HEK293 (cell line): ENCODE results near the gene SLC39A5.

Experiments
- CTCF ChIA-PET: fragments of 350-600 bp; formaldehyde crosslinking; extraction: SDS; loops from one replicate; lab custom pipeline; 2021; ENCODE audit warnings: antibody characterized with exemption; lab: Yijun Ruan, JAX
- POLR2A ChIA-PET: fragments of 300-600 bp; formaldehyde crosslinking; extraction: SDS; loops from one replicate; lab custom pipeline; 2020; ENCODE audit warnings: antibody characterized with exemption, inconsistent platforms; lab: Yijun Ruan, JAX
- H3K27ac ChIP-seq: fragments of 200-500 bp; sonication (Bioruptor generic); 2 replicates; pipeline ENCODE4 v1.5.1; 2014; ENCODE audit warnings: low read depth, low read length, control low read depth, inconsistent platforms; ENCODE audit errors: extremely low read depth
- H3K36me3 ChIP-seq, 2 experiments: fragments of 200-500 bp in 1 of 2; sonication (Bioruptor generic) in 1 of 2; 1 replicate in 1 of 2; 2 replicates in 1 of 2; pipeline ENCODE4 v1.5.1; 2014 to 2017; ENCODE audit warnings: inconsistent platforms in 2 of 2, low read length in 2 of 2; ENCODE audit not compliant: control insufficient read depth in 2 of 2, insufficient read depth in 1 of 2
- H3K4me1 ChIP-seq: fragments of 200-500 bp; sonication (Bioruptor generic); 2 replicates; pipeline ENCODE4 v1.5.1; 2014; ENCODE audit warnings: mild to moderate bottlenecking, low read length, inconsistent platforms; ENCODE audit not compliant: control insufficient read depth, insufficient read depth
- H3K4me3 ChIP-seq: 2 replicates; pipeline ENCODE4 v1.5.1; 2011; ENCODE audit warnings: low read depth, mild to moderate bottlenecking, control low read depth, low read length, moderate library complexity
- H3K9me3 ChIP-seq: fragments of 200-500 bp; sonication (Bioruptor generic); 2 replicates; pipeline ENCODE4 v1.5.1; 2014; ENCODE audit warnings: low read depth, low read length, inconsistent platforms; ENCODE audit not compliant: control insufficient read depth, insufficient read depth
- BCL11B ChIP-seq: fragments of 450-650 bp; formaldehyde crosslinking; IDR thresholded peaks from 2 replicates; pipeline ENCODE4 v1.5.1; 2016; ENCODE audit warnings: low read depth, missing biosample characterization, missing genetic modification characterization
- GFI1B ChIP-seq: fragments of 450-650 bp; formaldehyde crosslinking; IDR thresholded peaks from 2 replicates; pipeline ENCODE4 v1.5.1; 2016; ENCODE audit warnings: missing biosample characterization, missing genetic modification characterization
- HIC1 ChIP-seq: fragments of 450-650 bp; formaldehyde crosslinking; IDR thresholded peaks from 2 replicates; pipeline ENCODE4 v1.5.1; 2016; ENCODE audit warnings: missing biosample characterization, missing genetic modification characterization
- KLF10 ChIP-seq: fragments of 450-650 bp; IDR thresholded peaks from 2 replicates; pipeline ENCODE4 v1.5.1; 2018; ENCODE audit warnings: missing biosample characterization, mild to moderate bottlenecking, missing genetic modification characterization
- KLF16 ChIP-seq: fragments of 450-650 bp; formaldehyde crosslinking; IDR thresholded peaks from 2 replicates; pipeline ENCODE4 v1.5.1; 2017; ENCODE audit warnings: missing biosample characterization, missing genetic modification characterization
- PRDM6 ChIP-seq: fragments of 450-650 bp; formaldehyde crosslinking; IDR thresholded peaks from 2 replicates; pipeline ENCODE4 v1.5.1; 2017; ENCODE audit warnings: missing biosample characterization, missing genetic modification characterization
- SALL2 ChIP-seq: fragments of 450-650 bp; formaldehyde crosslinking; IDR thresholded peaks from 2 replicates; pipeline ENCODE4 v1.5.0; 2017; ENCODE audit warnings: missing biosample characterization, mild to moderate bottlenecking, missing genetic modification characterization, borderline replicate concordance
- SP7 ChIP-seq: fragments of 450-650 bp; formaldehyde crosslinking; IDR thresholded peaks from 2 replicates; pipeline ENCODE4 v1.5.1; 2016; ENCODE audit warnings: missing biosample characterization, missing genetic modification characterization
- YY1 ChIP-seq: fragments of 450-650 bp; formaldehyde crosslinking; IDR thresholded peaks from 2 replicates; pipeline ENCODE4 v1.5.1; 2018; ENCODE audit warnings: missing biosample characterization, missing genetic modification characterization
- ZNF157 ChIP-seq: fragments of 450-650 bp; formaldehyde crosslinking; IDR thresholded peaks from 2 replicates; pipeline ENCODE4 v1.5.1; 2016; ENCODE audit warnings: missing biosample characterization, missing genetic modification characterization
- ZNF16 ChIP-seq: fragments of 450-650 bp; formaldehyde crosslinking; IDR thresholded peaks from 2 replicates; pipeline ENCODE4 v1.5.1; 2016; ENCODE audit warnings: low read depth, missing biosample characterization, missing genetic modification characterization
- ZNF24 ChIP-seq: fragments of 450-650 bp; formaldehyde crosslinking; IDR thresholded peaks from 2 replicates; pipeline ENCODE4 v1.5.1; 2016; ENCODE audit warnings: missing biosample characterization, missing genetic modification characterization
- ZNF311 ChIP-seq: fragments of 450-650 bp; formaldehyde crosslinking; IDR thresholded peaks from 2 replicates; pipeline ENCODE4 v1.5.1; 2017; ENCODE audit warnings: missing biosample characterization, missing genetic modification characterization, borderline replicate concordance
- ZNF335 ChIP-seq: fragments of 450-650 bp; formaldehyde crosslinking; conservative IDR thresholded peaks from 2 replicates; pipeline ENCODE4 v1.5.1; 2016; ENCODE audit warnings: missing biosample characterization, missing genetic modification characterization
- ZNF366 ChIP-seq: fragments of 450-650 bp; formaldehyde crosslinking; conservative IDR thresholded peaks from 2 replicates; pipeline ENCODE4 v1.5.1; 2016; ENCODE audit warnings: missing biosample characterization, missing genetic modification characterization
- ZNF423 ChIP-seq: fragments of 450-650 bp; formaldehyde crosslinking; IDR thresholded peaks from 2 replicates; pipeline ENCODE4 v1.5.1; 2016; ENCODE audit warnings: missing biosample characterization, missing genetic modification characterization
- ZNF488 ChIP-seq: fragments of 450-650 bp; formaldehyde crosslinking; IDR thresholded peaks from 2 replicates; pipeline ENCODE4 v1.5.1; 2016; ENCODE audit warnings: missing biosample characterization, missing genetic modification characterization
- ZNF529 ChIP-seq: fragments of 450-650 bp; formaldehyde crosslinking; IDR thresholded peaks from 2 replicates; pipeline ENCODE4 v1.5.1; 2017; ENCODE audit warnings: missing genetic modification characterization, missing biosample characterization; ENCODE audit not compliant: insufficient replicate concordance
- ZNF544 ChIP-seq: fragments of 450-650 bp; formaldehyde crosslinking; IDR thresholded peaks from 2 replicates; pipeline ENCODE4 v1.5.0; 2017; ENCODE audit warnings: missing biosample characterization, missing genetic modification characterization
- ZNF548 ChIP-seq: fragments of 450-650 bp; formaldehyde crosslinking; IDR thresholded peaks from 2 replicates; pipeline ENCODE4 v1.5.1; 2016; ENCODE audit warnings: missing biosample characterization, missing genetic modification characterization
- ZNF776 ChIP-seq: fragments of 450-650 bp; formaldehyde crosslinking; IDR thresholded peaks from 2 replicates; pipeline ENCODE4 v1.5.0; 2017; ENCODE audit warnings: missing biosample characterization, missing genetic modification characterization, borderline replicate concordance
- ZSCAN30 ChIP-seq: fragments of 450-650 bp; IDR thresholded peaks from 2 replicates; pipeline ENCODE4 v1.5.1; 2018; ENCODE audit warnings: missing biosample characterization, mild to moderate bottlenecking, missing genetic modification characterization, moderate library complexity
- TF ChIP-seq, protein P1 (sequence below): fragments of 450-650 bp; formaldehyde crosslinking; IDR thresholded peaks from 2 replicates; pipeline ENCODE4 v1.5.1; 2016; ENCODE audit warnings: missing biosample characterization, missing genetic modification characterization
- TF ChIP-seq, protein P2 (sequence below): fragments of 450-650 bp; formaldehyde crosslinking; conservative IDR thresholded peaks from 2 replicates; pipeline ENCODE4 v1.5.1; 2016; ENCODE audit warnings: low read depth, missing biosample characterization, missing genetic modification characterization
- TF ChIP-seq, protein P3 (sequence below): fragments of 450-650 bp; formaldehyde crosslinking; IDR thresholded peaks from 2 replicates; pipeline ENCODE4; 2016; ENCODE audit warnings: missing biosample characterization, missing genetic modification characterization

Gene SLC39A5

DNA sequence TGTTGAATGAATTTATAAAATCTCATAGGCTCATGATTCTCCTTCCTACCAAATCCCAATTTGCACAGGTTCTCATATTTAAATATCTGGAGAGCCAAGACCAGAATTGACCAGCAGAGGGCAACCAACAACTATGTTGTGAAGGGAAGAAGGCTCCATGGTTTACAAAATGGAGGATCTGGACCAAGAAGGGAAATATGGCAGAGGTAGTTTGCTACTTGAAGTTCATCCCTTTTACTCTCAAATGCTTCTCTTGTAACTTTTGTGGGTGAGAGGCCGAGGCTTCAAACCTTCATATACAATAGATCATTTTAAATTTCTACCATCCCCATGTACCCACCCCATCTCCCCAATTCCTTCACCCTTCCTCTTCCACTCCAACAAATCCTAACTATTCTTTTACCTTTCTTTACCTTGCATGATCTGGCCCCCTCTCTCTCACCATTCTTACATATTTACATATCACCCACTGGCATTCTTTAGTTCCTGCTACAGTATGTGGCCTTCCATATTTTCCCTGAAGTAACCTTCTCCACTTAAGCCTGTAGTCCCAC, 36.7 kb upstream of the SLC39A5 start:
- H3K27ac ChIP-seq, result no peak overlapping the region
- ChIA-PET POLR2A (interaction anchor here (1.3 to 5.3 kb wide), 2 partner anchors 29 kb away, joined by 5 to 59 read pairs; partner anchors contain the start of gene RNF41), CTCF (interaction anchor here (0.6 to 6.1 kb wide), 15 partner anchors 9 to 500 kb away, joined by 3 to 86 read pairs (median 4); partner anchors contain the start of genes ESYT1, RNF41, RPL41 and ZC3H10)
- H3K4me1 ChIP-seq, result no peaks in the 10 kb centered on the region; the same call in 1 of the 2 replicates
- no peaks in the 10 kb centered on the region; a peak in 1 of 3 replicates for H3K36me3 ChIP-seq
- H3K9me3 ChIP-seq, result no peaks in the 10 kb centered on the region
- H3K4me3 ChIP-seq, result no peak overlapping the region
- TF ChIP-seq PRDM6 (tag by site-specific recombination) (no peak), ZNF529 (tag by site-specific recombination) (no peak), ZNF544 (tag by site-specific recombination) (no peak), ZNF548 (tag by site-specific recombination) (no peak), ZNF335 (tag by site-specific recombination) (peak; percentile 49; the same call in 1 of the 2 replicates), KLF10 (tag by site-specific recombination) (no peak), SALL2 (tag by site-specific recombination) (no peak), YY1 (peak; percentile 70; the same call in 1 of the 2 replicates), ZNF423 (tag by site-specific recombination) (no peak), SP7 (tag by site-specific recombination) (no peak), HIC1 (tag by site-specific recombination) (no peak), ZNF16 (tag by site-specific recombination) (no peak), ZNF24 (tag by site-specific recombination) (no peak), ZNF157 (tag by site-specific recombination) (no peak), ZNF776 (tag by site-specific recombination) (no peak), ZNF311 (tag by site-specific recombination) (no peak), ZNF488 (tag by site-specific recombination) (no peak), ZSCAN30 (0 out of 2 replicates have a peak, but pooled peaks have one; percentile 28), GFI1B (tag by site-specific recombination) (no peak), ZNF366 (tag by site-specific recombination) (0 out of 2 replicates have a peak, but pooled peaks have one; percentile 21), BCL11B (no peak), KLF16 (tag by site-specific recombination) (no peak)
- TF ChIP-seq, protein P1, sequence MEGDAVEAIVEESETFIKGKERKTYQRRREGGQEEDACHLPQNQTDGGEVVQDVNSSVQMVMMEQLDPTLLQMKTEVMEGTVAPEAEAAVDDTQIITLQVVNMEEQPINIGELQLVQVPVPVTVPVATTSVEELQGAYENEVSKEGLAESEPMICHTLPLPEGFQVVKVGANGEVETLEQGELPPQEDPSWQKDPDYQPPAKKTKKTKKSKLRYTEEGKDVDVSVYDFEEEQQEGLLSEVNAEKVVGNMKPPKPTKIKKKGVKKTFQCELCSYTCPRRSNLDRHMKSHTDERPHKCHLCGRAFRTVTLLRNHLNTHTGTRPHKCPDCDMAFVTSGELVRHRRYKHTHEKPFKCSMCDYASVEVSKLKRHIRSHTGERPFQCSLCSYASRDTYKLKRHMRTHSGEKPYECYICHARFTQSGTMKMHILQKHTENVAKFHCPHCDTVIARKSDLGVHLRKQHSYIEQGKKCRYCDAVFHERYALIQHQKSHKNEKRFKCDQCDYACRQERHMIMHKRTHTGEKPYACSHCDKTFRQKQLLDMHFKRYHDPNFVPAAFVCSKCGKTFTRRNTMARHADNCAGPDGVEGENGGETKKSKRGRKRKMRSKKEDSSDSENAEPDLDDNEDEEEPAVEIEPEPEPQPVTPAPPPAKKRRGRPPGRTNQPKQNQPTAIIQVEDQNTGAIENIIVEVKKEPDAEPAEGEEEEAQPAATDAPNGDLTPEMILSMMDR (tag by site-specific recombination), result peak; percentile 57; the same call in 1 of the 2 replicates
- TF ChIP-seq, protein P2, sequence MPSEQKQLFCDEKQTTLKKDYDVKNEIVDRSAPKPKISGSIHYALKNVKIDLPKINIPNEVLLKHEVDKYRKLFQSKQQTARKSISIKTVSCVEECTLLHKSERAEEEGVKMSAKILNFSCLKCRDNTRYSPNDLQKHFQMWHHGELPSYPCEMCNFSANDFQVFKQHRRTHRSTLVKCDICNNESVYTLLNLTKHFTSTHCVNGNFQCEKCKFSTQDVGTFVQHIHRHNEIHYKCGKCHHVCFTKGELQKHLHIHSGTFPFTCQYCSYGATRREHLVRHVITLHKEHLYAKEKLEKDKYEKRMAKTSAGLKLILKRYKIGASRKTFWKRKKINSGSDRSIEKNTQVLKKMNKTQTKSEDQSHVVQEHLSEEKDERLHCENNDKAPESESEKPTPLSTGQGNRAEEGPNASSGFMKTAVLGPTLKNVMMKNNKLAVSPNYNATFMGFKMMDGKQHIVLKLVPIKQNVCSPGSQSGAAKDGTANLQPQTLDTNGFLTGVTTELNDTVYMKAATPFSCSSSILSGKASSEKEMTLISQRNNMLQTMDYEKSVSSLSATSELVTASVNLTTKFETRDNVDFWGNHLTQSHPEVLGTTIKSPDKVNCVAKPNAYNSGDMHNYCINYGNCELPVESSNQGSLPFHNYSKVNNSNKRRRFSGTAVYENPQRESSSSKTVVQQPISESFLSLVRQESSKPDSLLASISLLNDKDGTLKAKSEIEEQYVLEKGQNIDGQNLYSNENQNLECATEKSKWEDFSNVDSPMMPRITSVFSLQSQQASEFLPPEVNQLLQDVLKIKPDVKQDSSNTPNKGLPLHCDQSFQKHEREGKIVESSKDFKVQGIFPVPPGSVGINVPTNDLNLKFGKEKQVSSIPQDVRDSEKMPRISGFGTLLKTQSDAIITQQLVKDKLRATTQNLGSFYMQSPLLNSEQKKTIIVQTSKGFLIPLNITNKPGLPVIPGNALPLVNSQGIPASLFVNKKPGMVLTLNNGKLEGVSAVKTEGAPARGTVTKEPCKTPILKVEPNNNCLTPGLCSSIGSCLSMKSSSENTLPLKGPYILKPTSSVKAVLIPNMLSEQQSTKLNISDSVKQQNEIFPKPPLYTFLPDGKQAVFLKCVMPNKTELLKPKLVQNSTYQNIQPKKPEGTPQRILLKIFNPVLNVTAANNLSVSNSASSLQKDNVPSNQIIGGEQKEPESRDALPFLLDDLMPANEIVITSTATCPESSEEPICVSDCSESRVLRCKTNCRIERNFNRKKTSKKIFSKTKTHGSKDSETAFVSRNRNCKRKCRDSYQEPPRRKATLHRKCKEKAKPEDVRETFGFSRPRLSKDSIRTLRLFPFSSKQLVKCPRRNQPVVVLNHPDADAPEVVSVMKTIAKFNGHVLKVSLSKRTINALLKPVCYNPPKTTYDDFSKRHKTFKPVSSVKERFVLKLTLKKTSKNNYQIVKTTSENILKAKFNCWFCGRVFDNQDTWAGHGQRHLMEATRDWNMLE (tag by site-specific recombination), result 0 out of 2 replicates have a peak, but pooled peaks have one; percentile 37
- TF ChIP-seq, protein P3, sequence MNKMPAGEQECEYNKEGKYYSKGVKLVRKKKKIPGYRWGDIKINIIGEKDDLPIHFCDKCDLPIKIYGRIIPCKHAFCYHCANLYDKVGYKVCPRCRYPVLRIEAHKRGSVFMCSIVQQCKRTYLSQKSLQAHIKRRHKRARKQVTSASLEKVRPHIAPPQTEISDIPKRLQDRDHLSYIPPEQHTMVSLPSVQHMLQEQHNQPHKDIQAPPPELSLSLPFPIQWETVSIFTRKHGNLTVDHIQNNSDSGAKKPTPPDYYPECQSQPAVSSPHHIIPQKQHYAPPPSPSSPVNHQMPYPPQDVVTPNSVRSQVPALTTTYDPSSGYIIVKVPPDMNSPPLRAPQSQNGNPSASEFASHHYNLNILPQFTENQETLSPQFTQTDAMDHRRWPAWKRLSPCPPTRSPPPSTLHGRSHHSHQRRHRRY (tag by site-specific recombination), result no peak
